ENCODE results near the gene U2AF1L4.

The U2AF1L4 gene

DNA sequence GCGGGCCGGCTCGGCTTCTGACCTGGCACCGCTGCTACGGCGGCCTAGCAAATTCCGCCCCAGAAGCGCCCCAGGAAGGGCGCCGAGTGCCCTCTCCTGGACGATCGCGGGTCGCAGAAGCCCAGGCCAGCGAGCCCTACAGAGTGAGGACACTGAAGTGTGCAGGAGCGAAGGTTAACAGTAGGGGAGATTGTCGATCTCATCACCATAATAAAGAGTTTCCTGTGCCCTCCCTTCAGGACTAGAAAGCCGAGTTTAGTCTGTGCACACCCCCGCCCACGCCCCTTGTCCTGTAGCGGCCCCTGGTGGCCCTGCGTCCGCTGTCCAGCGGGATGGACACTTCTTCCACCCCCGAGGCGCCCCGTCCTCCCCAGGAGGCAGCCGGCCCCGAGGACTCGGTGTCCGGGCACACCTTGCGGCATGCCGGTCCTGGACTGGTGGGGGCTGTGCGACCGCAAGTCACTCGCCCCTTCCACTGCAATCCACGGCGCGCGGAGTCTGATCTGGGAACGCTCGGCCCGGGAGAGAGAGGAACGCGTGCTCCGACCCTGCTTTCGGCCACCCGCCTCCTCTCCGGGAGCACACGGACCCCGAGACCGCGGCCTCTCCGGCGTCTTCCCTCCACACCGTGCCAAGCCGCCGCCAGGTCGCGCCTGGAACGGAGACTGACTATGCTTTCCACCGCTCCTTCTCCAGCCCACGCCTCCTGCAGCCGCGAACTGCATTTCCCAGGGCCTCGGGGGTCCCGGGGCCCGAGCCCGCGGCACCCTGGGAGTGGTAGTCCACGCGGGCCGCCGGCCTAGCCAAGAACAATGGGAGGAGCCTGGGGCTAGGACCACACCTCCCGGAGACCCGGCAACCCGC lies 28.2 kb downstream of the U2AF1L4 start:
- Mint-ChIP-seq H3K27ac (peak overlapping the region; percentile 94), H3K9me3 (no peaks in the 10 kb centered on the region), H3K4me3 (peak overlapping the region; percentile 89), H3K27me3 (ENCODE audit: low read depth) (no peaks in the 10 kb centered on the region), H3K36me3 (ENCODE audit: low read depth) (peaks cover 38% of the 10 kb centered on the region), H3K4me1 (ENCODE audit: low read depth) (peaks cover 44% of the 10 kb centered on the region)
- DNase-seq (ENCODE audit: low spot score), result peak; percentile 88

DNA sequence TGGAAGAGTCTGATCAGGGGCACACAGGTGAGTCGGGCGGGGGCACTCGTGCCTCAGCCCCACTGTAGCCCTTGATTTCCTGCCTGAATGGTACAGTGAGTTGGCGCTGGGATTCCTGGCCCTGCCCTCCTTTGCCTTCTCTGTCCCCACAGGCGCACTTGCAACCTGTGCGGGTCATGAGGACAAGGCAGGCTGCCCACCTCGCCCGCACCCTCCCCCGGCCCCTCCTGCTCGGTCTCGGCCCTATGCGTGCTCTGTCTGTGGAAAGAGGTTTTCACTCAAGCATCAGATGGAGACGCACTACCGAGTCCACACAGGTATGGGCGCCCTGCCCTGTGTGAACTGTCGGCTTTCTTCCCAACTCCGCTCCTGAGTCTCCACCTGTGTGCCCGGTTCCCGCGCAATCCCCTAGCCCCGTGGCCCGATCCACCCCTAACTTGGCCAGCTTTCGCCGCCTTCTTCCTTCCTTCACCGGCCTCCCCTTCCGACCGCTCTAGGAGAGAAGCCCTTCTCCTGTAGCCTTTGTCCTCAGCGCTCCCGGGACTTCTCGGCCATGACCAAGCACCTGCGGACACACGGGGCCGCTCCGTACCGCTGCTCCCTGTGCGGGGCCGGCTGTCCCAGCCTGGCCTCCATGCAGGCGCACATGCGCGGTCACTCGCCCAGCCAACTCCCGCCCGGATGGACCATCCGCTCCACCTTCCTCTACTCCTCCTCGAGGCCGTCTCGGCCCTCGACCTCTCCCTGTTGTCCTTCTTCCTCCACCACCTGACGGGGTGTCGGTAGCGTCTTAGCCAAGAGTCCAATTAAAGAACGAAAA lies 29.0 kb downstream of the U2AF1L4 start:
- peak overlapping the region; percentile 89 for H3K4me3 Mint-ChIP-seq
- H3K27ac Mint-ChIP-seq, result peak overlapping the region; percentile 94
- H3K27me3 Mint-ChIP-seq (ENCODE audit: low read depth), result no peaks in the 10 kb centered on the region
- no peaks in the 10 kb centered on the region for H3K9me3 Mint-ChIP-seq
- peaks cover 36% of the 10 kb centered on the region for H3K36me3 Mint-ChIP-seq (ENCODE audit: low read depth)
- no peak for DNase-seq (ENCODE audit: low spot score)
- peaks cover 49% of the 10 kb centered on the region for H3K4me1 Mint-ChIP-seq (ENCODE audit: low read depth)

DNA sequence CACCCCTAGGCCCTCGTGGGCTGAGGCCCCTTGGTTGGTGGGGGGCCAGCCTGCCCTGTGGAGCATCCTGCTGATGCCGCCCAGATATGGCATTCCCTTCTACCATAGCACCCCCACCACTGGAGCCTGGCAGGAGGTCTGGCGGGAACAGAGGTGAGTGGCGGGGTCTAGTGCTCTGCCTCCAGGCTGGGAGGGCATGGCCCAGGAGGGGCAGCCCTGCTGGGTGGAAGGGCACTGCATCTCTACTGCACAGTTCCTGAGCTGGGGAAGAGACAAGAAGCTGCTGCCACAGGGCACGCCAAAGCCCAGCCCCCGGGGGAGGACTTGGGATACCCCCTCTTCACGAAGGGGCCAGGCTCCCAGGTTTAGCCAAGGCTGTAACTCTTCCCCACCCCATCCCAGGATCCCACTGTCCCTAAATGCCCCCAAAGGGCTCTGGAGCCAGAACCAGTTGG lies 29.8 kb downstream of the U2AF1L4 start:
- Mint-ChIP-seq H3K4me1 (ENCODE audit: low read depth) (peaks cover 57% of the 10 kb centered on the region), H3K27ac (peak overlapping the region; percentile 94), H3K9me3 (no peaks in the 10 kb centered on the region), H3K27me3 (ENCODE audit: low read depth) (no peaks in the 10 kb centered on the region), H3K4me3 (peak overlapping the region; percentile 89), H3K36me3 (ENCODE audit: low read depth) (peaks cover 36% of the 10 kb centered on the region)
- no peak for DNase-seq (ENCODE audit: low spot score)

DNA sequence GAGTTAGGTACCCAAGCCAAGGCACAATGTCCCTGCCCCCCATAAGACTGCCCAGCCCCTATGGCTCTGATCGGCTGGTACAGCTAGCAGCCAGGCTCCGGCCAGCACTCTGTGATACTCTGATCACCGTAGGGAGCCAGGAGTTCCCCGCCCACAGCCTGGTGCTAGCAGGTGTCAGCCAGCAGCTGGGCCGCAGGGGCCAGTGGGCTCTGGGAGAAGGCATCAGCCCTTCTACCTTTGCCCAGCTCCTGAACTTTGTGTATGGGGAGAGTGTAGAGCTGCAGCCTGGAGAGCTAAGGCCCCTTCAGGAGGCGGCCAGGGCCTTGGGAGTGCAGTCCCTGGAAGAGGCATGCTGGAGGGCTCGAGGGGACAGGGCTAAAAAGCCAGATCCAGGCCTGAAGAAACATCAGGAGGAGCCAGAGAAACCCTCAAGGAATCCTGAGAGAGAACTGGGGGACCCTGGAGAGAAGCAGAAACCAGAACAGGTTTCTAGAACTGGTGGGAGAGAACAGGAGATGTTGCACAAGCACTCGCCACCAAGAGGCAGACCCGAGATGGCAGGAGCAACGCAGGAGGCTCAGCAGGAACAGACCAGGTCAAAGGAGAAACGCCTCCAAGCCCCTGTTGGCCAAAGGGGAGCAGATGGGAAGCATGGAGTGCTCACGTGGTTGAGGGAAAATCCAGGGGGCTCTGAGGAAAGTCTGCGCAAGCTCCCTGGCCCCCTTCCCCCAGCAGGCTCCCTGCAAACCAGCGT lies 30.4 kb downstream of the U2AF1L4 start:
- H3K4me3 Mint-ChIP-seq, result peak overlapping the region; percentile 89
- H3K9me3 Mint-ChIP-seq, result no peaks in the 10 kb centered on the region
- DNase-seq (ENCODE audit: low spot score), result no peak
- peaks cover 33% of the 10 kb centered on the region for H3K36me3 Mint-ChIP-seq (ENCODE audit: low read depth)
- H3K4me1 Mint-ChIP-seq (ENCODE audit: low read depth), result peaks cover 61% of the 10 kb centered on the region
- no peaks in the 10 kb centered on the region for H3K27me3 Mint-ChIP-seq (ENCODE audit: low read depth)
- H3K27ac Mint-ChIP-seq, result peak overlapping the region; percentile 98

DNA sequence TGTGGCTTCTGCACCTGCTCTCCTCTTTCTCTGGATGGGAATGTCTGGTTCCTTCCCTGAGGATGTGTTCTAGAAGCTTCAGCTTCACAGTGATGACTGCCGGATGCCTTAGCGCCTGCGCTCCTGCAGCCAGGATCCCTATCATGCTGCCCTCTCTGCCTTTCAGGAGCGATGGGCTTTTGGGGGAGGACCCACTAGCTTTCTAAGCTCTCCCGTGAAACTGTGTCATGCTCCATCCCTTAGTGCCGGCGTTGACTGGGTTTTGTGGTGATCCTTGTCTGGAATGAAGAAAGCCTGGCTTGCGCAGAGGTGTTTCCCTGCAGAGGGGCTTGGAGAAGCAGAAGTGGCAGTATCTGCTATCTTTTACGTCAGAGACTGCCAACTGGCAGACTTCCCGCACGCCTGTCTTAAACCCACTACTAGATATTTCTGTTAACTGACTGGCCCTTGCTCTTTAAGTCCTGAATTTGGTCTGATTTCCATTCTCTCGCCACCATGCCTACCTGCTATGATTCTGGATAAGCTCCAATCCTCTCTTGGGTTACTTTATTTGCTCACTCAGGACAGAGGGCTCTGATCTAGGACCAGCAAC lies 31.2 kb downstream of the U2AF1L4 start:
- Mint-ChIP-seq H3K27me3 (ENCODE audit: low read depth) (no peaks in the 10 kb centered on the region), H3K9me3 (no peaks in the 10 kb centered on the region), H3K4me1 (ENCODE audit: low read depth) (peaks cover 55% of the 10 kb centered on the region), H3K27ac (peak overlapping the region; percentile 98), H3K4me3 (peak overlapping the region; percentile 89), H3K36me3 (ENCODE audit: low read depth) (peaks cover 27% of the 10 kb centered on the region)
- DNase-seq (ENCODE audit: low spot score), result no peak

DNA sequence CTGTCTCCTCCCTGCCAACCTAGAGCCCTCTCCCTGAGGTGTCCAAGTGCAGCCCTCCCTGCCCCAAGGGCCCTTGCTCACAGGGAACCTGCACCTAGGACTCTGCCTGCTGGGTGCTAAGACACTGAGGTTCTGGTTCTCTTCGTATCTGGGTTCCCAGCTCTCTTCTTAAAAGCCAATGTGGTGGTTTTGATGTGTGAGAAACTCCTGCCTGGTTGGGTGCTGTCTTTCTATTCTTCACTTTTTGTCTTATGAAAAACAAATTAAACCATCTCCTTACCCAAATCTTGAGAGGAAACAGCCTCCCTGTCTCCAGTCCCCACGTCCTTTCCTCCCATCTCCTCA lies 31.7 kb downstream of the U2AF1L4 start:
- peaks cover 25% of the 10 kb centered on the region for H3K36me3 Mint-ChIP-seq (ENCODE audit: low read depth)
- H3K9me3 Mint-ChIP-seq, result no peaks in the 10 kb centered on the region
- H3K27me3 Mint-ChIP-seq (ENCODE audit: low read depth), result no peaks in the 10 kb centered on the region
- peaks cover 53% of the 10 kb centered on the region for H3K4me1 Mint-ChIP-seq (ENCODE audit: low read depth)
- peak overlapping the region; percentile 98 for H3K27ac Mint-ChIP-seq
- peak overlapping the region; percentile 89 for H3K4me3 Mint-ChIP-seq
- no peak for DNase-seq (ENCODE audit: low spot score)

DNA sequence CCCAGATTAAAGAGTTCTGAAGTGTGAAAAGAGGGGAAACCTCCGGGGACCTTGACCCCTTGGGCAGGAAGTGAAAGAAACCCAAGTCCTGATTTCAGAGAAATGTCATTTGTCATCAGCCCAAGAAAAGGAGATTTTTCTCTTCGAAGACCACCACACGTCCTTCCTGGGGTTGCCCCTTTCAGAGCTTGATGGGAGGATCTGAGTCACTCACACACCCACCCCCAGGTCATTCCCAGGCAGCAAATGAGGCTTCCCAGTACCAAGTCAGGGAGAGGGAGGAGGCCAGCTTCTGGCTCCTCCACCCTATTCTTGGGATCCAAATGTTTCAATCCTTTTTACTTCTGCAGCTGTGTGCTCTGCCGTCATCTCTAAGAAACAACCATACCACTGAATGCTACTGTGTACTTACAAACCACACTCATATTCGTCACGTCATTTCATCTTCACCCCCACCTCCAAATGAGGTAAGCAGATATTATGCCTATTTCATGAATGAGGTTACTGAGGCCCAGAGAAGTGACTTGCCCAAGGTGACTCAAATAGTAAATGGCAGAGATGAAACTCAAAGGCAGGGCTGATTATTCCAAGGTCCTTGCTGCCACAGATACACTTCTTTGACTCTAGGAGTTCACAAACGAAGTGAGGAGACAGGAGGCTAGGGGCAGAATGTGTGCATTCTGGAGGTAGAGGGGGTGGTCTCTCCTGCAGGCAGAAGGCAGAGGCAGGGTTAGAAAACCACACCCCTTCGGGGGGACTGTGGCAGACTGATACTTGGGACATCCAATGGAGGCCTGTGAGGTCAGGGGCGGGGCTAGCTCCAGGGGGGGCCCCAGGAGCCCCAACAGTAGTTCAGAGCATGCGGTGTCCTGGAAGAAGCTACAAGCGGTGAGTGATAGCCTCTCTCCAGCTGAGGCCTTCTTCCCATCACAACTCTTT lies 32.4 kb downstream of the U2AF1L4 start:
- Mint-ChIP-seq H3K4me1 (ENCODE audit: low read depth) (peaks cover 53% of the 10 kb centered on the region), H3K27me3 (ENCODE audit: low read depth) (no peaks in the 10 kb centered on the region), H3K9me3 (no peaks in the 10 kb centered on the region), H3K27ac (peak overlapping the region; percentile 98), H3K4me3 (peak overlapping the region; percentile 89), H3K36me3 (ENCODE audit: low read depth) (peaks cover 25% of the 10 kb centered on the region)
- peak; percentile 85 for DNase-seq (ENCODE audit: low spot score)

DNA sequence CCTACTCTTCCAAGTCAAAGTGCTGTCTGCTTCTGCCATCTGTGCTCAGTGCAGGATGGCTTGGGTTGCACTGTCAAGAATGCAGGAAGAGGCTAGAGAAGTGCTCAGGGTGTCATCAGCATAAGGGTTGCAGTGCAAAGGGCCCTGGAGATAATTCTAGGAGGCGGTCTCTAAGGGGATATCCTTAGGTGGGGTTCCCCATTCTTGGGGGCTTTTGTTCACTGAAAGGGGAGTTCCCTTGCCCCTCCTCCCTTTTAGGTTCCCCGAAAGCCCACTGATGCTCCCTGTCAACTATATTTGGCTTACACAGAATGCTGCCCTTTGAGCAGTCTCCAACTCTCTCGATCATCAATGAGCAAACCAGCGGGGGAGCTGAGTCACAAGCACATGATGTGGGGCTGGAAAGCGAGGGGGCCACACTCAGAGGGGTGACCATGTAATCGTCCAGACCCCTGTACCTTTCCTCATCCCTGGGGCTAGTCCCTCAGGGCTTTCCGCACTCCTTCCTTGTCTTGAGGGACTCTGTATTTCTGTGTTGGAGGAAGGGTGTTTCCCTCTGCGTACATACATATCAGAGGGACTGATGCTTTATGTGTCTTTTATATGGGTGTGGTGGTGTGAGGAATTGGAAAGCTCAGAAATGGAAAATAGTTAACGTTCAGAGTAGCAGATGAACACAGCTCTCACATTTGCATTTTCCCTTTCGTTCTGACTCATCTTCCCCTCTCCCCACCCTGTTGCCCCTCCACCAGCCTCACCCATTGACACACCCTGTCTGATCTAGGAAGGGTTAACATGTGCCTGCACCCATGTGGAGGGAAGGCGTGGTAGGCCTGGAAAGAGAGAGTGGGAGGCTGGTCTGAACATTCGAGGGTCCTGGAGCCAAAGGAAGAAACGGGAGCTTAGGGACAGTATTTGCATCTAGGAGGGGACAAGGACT lies 34.2 kb downstream of the U2AF1L4 start:
- DNase-seq (ENCODE audit: low spot score), result peak; percentile 80

DNA sequence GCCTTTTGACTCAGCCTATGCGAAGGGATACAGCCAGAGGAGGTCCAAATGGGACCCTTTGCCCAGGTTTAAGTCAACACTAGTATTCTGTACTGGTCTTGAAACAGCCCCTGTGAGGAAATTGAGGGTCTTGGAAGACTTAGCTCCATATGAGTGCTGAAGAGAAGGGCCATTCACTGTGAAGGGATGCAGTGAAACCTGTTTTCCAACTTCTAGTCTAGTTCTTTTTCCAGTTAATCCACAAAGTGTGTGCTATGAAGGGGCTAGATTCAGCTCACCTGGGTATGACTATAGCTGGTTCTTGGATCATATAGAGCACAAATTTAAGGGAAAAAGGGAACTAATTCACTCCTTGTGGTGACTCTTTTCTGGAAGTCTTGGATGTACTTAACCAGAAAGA lies 36.8 kb downstream of the U2AF1L4 start:
- no peaks in the 10 kb centered on the region for H3K27me3 Mint-ChIP-seq (ENCODE audit: low read depth)
- DNase-seq (ENCODE audit: low spot score), result no peak
- H3K27ac Mint-ChIP-seq, result no peak overlapping the region
- no peaks in the 10 kb centered on the region for H3K9me3 Mint-ChIP-seq
- no peak overlapping the region for H3K4me3 Mint-ChIP-seq
- peaks cover 28% of the 10 kb centered on the region for H3K4me1 Mint-ChIP-seq (ENCODE audit: low read depth)
- peaks cover 2% of the 10 kb centered on the region for H3K36me3 Mint-ChIP-seq (ENCODE audit: low read depth)

More for the DNA sequence above, 34.2 kb downstream of the U2AF1L4 start:
- Mint-ChIP-seq H3K27me3 (ENCODE audit: low read depth) (no peaks in the 10 kb centered on the region), H3K36me3 (ENCODE audit: low read depth) (peaks cover 18% of the 10 kb centered on the region), H3K4me3 (peak overlapping the region; percentile 71), H3K27ac (peak overlapping the region; percentile 98), H3K4me1 (ENCODE audit: low read depth) (peaks cover 47% of the 10 kb centered on the region), H3K9me3 (no peaks in the 10 kb centered on the region)

DNA sequence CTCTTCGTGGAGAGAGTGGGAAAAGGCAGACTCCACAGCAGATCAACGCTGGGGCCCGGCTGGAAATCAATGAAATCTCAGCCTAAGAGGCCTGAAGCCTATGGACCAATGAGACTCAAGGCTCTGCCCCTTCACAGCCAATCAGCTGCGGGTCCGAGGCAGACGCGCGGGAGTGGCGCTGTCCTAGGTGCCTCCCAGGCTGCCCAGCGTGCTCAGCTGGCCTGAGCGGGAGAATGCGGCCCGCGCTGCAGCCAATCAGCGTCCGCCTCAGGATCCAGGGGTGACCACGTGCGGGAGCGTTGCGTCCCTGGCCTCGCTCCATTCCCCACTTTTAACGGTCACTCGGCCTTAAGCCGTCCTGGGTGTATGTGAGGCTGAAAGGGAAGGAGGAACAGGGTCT lies 41.0 kb downstream of the U2AF1L4 start, which contains the start of gene ZBTB32:
ZBTB32 (plus strand) TSS at position 341 of the 400 bp plus-strand sequence. CDS start 10,069 bp downstream, outside the sequence.
- Mint-ChIP-seq H3K4me1 (ENCODE audit: low read depth) (peaks cover 6% of the 10 kb centered on the region), H3K27ac (no peak within 1 kb of the TSS), H3K36me3 (ENCODE audit: low read depth) (no peaks in the 10 kb centered on the region), H3K9me3 (no peaks in the 10 kb centered on the region), H3K27me3 (ENCODE audit: low read depth) (no peaks in the 10 kb centered on the region), H3K4me3 (no peak within 1 kb of the TSS)
- peak; percentile 35 for DNase-seq (ENCODE audit: low spot score)

DNA sequence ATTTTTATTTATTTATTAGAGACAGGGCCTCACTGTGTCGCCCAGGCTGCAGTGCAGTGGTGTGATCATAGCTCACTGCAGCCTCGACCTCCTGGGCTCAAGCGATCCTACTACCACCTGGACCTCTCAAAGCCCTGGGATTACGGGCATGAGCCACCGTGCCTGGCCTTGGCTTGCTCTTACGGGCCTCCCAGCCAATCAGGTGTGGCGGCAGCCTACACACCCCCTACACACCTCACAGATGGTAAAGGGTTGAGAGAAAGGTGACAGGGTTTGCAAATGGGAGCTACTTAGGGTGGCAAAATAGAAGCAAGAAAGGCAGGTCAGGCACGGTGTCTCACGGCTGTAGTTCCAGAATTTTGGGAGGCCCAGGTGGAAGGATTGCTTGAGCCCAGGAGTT lies 41.9 kb downstream of the U2AF1L4 start:
- Mint-ChIP-seq H3K4me1 (ENCODE audit: low read depth) (peaks cover 6% of the 10 kb centered on the region), H3K4me3 (no peak overlapping the region), H3K27ac (no peak overlapping the region), H3K9me3 (no peaks in the 10 kb centered on the region), H3K27me3 (ENCODE audit: low read depth) (no peaks in the 10 kb centered on the region), H3K36me3 (ENCODE audit: low read depth) (no peaks in the 10 kb centered on the region)
- DNase-seq (ENCODE audit: low spot score), result no peak

Data from T-helper 2 cell treated with Interferon-gamma antibody and Interleukin-4, amounts not matched to agents 5 μg/mL and 100 μg/mL, for 36 hours (primary cell).